SH-SY5Y (cell line): Measurements from ENCODE around the gene GMDS.

Experiments used
- GATA2 ChIP-seq: IDR thresholded peaks from 2 replicates; pipeline ENCODE4 v1.6.1; 2011; ENCODE audit warnings: mild to moderate bottlenecking, low read depth, low read length
- GATA3 ChIP-seq: IDR thresholded peaks from 2 replicates; pipeline ENCODE4 v1.6.1; 2011; ENCODE audit warnings: low read depth, mild to moderate bottlenecking, low read length, moderate library complexity

- no peak for TF ChIP-seq GATA2
- TF ChIP-seq GATA3 = no peak
These were observed 587.0 kb downstream of the GMDS start for GRCh38 chr6:1658212-1659005.
